ENCODE data around the gene ZFHX2.
A peak's percentile ranks its signal among the peaks of the same experiment; 100 is the strongest.
"Not testable (repeated sequence)": the region's sequence is repeated elsewhere in the genome, so short reads cannot be mapped to it uniquely, and the experiment has no call there.

ZFHX2 gene

DNA sequence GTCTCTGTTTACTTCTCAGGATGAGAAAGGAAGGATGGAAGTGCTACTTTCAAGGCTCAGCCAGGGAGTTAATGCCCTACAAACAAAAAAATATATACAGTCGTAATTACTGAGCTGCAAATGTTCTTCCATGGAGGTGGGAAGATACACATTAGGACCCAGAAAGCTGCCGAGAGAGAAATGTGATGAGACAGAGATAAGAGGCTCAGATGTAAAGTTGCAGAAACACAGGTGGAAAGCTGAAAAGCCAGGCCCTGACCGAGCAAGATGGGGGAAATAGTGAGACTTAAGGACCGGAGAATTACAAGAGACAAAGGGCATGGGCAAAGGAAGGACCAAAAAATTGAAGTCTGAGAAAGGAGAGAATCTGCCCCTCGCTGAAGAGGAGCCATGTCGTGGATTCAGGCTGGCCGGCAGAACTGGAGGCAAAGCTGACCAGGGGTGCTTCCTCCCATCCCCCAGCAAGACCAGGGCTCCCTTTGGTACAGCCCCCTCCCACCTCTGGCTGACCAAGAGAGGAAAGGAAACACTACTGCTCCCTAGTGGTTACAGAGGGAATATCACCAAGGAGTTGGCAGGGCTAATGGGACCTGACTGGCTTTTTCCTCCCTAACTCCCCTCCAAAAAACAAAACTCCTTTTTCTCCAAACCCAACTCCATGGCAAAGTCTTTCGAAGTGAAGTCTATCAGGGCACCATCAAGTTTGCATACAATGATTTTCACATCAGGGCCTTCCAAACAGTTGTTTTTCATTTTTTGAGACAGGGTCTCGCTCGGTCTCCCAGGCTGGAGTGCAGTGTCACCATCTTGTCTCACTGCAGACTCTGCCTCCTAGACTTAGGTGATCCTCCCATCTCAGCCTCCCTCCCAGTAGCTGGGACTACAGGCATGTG is 12.1 kb downstream of the ZFHX2 start:
- peak; percentile 86 for DNase-seq (ENCODE audit: low spot score)

DNA sequence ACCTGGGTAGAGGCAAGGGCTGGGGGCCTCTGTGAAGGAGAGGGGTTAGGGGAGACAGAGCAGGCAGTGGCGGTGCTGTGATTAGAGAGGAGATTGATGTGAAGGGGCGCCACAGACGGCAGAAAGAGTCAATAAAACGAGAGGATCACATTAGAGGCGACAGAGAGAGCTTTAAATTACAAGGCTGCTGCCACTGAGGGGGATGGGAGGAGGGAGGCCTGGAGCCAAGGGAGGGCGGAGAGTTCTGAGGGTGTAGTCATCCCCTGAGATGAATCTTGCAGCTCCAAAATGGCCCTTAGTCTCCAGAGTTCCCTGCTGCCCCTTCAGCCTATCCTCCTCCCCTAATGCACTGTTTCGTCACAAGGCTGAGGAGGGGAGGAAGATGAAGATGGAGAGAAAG is 12.8 kb downstream of the ZFHX2 start:
- DNase-seq (ENCODE audit: low spot score) = peak; percentile 59

DNA sequence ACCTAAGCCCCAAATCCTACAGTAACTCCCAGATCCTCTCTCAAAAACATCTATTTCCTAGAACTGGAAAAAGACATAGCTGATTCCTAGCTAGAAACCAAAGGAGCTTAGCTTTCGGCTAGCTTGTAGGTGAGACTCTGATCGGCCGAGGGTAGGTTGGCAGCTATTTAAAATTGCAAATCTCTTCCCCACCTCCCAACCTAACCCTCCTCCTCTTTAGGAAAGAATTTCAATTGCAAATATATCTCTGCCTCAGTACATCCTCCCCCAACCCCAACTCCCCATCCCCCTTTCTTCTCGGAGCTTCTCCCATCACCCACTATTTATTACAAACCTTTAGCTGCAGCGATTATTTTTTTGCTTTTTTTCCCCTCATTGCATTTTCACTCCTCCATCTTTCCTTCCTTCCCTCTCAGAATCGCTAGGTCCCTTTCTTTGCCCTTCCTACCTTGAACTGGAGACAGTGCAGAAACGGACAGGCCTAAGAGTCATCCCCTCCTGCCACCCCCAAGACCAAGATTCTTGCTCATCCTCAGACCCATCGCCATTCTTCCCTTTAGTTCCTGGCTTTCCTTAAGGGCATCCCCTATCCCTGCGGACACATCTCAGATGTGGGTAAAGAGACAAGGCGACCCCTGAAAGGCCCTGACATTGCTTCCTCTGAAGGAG is 13.4 kb downstream of the ZFHX2 start:
- no peak for DNase-seq (ENCODE audit: low spot score)

DNA sequence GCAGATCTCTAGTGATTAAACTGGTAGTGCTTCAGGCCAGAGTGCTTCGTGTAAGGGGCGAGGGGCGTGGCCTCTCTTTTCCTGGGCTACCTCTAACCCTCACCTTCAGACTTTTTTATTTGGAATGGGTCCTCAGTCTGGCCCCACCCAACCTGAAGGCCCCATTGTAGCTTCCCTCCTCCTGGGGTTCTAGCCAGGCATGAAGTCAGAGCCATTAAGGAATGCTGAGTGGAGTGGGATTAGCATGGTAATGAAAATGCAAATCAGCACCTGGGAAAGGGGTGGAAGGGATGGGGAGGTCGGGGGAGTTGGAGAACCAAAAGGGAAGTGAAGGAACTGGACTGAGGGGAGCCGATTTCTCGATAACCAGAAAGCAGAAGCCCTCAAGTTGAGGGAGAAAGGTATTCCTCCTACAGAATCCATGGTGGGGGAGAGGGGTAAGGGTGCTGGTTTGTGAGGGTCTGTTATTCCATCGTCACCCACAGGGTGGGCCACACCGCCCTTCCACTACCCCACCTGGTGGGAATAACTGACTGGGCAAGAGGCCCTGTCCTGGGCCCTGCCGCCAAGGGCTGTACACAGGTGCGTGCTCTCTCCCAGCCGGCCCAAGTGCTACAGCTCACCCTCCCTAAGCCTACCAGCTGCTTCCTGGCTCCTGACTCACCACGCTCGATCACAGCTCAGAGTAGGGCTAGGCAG is 14.1 kb downstream of the ZFHX2 start:
- no peak for DNase-seq (ENCODE audit: low spot score)

GRCh38 chr14:23536906-23537305 is 14.7 kb downstream of the ZFHX2 start:
- not testable (repeated sequence) for DNase-seq (ENCODE audit: low spot score)

GRCh38 chr14:23536494-23536893 is 15.1 kb downstream of the ZFHX2 start:
- no peak for DNase-seq (ENCODE audit: low spot score)

GRCh38 chr14:23535943-23536342 is 15.6 kb downstream of the ZFHX2 start:
- DNase-seq (ENCODE audit: low spot score) = no peak

GRCh38 chr14:23533652-23534435 is 17.7 kb downstream of the ZFHX2 start:
- no peak for DNase-seq (ENCODE audit: low spot score)

- no peak for DNase-seq (ENCODE audit: low spot score)
Observed at GRCh38 chr14:23532658-23533057, 18.9 kb downstream of the ZFHX2 start.

DNA sequence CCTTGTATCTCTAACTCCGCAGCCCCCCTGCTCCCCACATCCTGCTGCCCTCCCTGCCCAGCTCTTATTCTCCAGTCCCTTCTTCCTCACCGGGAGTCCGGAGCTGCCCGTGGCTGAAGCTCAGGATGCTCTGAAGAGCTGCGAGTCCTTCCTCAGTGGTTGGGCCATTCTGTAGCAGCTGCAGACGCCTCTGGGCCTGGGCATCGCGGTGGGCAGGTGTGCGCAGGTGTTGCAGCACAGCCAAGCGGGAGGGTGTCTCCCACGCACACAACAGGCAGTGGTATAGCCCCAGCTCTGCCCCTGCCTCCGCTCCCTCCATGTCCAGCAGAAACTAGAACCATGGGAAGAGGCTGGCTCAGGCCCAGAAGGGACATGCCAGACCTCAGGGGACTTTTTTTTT is 20.2 kb downstream of the ZFHX2 start:
- no peak for DNase-seq (ENCODE audit: low spot score)

DNA sequence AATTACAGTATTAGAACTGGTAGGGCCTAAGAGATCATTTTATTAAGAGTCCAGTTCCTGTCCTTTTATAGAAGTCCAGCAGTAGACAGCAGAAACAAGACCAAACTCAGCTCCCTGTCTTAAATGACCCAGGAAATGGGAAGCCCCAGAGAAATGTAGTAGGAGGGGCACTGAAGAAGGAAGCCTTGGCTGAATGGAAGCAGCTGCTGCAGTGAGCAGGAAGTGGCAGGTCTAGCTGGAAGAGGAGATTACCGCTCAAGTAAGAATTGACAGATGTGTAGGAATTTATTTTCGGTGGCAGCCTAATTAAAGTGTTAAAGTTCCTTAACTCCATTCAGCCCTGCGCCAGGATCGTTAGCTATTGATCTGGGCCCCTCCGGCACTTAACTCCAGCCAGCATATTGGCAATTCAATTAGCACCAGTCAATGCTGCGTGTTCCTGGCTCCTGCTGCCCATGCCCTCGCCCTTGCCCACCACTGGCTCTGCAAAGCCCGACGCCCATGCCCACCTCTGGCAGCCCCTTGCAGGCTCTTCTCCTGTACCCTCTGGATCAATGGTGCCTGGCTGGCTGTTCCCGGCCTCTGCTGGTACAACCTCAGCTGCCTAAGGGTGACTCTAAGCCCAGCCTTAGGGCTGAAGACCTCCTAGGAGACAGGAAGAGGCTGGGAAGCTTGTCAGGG is 21.1 kb downstream of the ZFHX2 start:
- DNase-seq (ENCODE audit: low spot score) = no peak

- no peak for DNase-seq (ENCODE audit: low spot score)
Observed at GRCh38 chr14:23529016-23529415, 22.5 kb downstream of the ZFHX2 start.

- DNase-seq (ENCODE audit: low spot score) = no peak
Observed at GRCh38 chr14:23528555-23528954, 23.0 kb downstream of the ZFHX2 start.

GRCh38 chr14:23525611-23526010 is 26.0 kb downstream of the ZFHX2 start:
- no peak for DNase-seq (ENCODE audit: low spot score)

DNA sequence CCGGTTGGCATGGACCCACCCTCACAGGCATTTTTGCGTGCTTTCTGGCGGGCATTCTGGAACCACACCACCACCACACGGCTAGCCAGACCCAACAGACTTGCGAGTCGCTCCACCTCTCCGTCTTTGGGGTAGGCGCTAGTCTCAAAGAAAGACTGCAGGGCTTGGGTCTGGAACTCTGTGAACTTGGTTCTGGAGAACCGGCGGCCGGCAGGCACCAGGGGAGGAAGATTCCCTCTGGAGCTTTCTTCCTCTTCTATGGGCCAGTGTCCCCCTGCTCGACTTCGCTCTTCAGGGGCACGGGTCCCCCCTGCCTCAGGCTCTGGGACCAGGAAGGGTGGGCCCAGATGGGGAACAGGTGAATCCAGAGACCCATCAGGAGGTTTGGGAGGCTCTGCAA is 26.6 kb downstream of the ZFHX2 start:
- no peak for DNase-seq (ENCODE audit: low spot score)

GRCh38 chr14:23523229-23524016 is 28.1 kb downstream of the ZFHX2 start:
- DNase-seq (ENCODE audit: low spot score) = no peak

GRCh38 chr14:23522643-23523198 is 28.8 kb downstream of the ZFHX2 start:
- DNase-seq (ENCODE audit: low spot score) = no peak

GRCh38 chr14:23521785-23522640 is 29.6 kb downstream of the ZFHX2 start:
- DNase-seq (ENCODE audit: low spot score) = no peak

DNA sequence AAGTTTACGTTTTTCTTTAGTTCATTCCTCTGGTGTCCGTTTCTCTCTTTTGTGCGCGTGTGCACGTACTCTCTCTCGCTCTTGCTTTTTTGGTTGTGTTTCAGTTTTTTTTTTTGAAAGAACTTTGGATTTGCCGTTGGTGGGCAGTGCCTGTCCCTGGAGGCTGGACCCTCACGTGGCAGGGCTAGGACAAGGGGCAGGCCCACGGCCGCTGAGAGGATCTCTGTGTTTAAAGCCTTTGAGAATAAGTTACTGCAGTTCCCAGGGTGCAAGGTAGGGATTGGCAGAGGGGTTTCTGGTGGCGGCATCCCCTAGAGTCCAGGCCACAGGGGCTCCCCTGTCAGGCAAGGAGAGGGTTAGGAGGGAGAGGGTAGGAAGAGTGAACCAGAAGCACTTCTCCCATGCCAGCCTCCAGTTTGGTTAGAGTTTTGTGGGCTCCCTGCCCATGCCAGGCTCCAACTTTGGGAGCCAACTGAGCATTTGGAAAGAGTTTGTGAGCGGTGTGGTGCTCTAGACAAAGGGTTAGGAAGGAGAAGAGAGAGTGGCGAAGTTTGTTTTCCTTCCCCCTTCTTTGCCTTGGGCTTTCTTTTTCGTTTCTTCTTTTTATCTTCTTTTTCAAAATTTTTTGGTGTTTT is 30.5 kb downstream of the ZFHX2 start:
- no peak for DNase-seq (ENCODE audit: low spot score)

Measured in pons (tissue), 1 donor.